NCI-H2196 (cell line): ENCODE data around the gene BICC1.

ENCODE experiments used
- DNase-seq: peaks from one replicate; lab custom pipeline; 2025; ENCODE audit not compliant: unreplicated experiment; lab: John Stamatoyannopoulos, UW

BICC1 gene

DNA sequence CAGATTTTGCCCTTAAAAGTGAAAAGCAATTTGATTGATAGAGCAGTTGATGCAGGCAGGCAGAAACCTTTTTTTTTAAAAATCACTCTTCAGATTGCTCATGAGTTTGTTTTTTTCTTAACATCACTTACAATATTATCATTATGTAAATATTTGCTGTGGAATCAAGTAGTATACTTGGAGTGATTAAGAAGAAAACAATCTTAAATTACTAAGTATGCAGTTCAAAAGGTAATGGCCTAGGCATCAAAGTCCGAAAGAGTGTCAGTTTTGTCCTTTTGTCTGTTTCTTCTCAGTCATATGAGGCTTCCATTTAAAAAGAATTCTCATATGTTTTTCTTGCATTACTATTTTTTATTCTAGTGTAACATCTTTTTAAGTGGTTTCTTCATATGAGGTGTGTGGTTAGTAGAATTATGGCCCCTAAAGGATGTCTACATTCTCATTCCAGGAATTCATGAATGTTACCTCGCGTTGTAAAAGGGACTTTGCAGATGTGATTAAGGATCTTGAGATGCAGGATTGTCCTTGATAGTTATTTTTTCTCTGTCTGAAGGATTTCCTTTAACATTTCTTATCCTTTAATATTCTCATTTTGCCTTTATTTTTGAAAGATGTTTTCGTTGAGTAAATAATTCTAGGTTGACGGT, 44.0 kb downstream of the BICC1 start:
- DNase-seq = no peak

DNA sequence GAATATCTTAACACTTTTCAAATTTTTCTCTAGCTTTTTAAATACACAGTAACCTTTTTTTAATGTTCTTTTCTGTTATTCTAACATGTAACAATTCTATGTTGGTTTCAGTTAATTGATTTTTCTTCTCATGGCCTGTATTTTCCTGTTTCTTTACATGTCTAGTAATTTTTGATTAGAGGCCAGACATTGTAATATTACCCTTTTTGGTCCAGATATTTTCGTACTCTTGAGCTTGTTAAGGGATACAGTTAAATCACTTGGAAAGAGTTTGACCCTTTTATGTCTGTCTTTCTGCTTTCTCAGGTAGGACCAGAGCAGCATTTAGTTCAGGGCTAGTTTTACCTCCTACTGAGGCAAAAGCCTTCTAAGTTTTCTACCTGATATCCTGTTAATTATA, 45.0 kb downstream of the BICC1 start:
- no peak for DNase-seq

DNA sequence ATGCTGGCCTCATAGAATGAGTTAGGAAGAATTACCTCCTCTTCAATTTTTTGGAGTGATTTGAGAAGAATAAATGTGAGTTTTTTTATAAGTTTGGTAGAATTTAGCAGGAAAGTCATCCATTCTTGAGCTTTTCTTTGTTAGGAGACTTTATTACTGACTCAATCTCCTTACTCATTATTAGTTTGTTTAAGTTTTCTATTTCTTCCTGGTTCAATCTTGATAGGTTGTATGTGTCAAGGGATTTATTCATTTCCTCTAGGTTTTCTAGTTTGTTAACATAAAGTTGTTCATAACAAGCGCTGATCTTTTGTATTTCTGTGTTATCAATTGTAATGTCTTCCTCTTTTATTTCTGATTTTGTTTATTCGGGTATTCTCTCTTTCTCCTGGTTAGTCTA, 47.4 kb downstream of the BICC1 start:
- no peak for DNase-seq

DNA sequence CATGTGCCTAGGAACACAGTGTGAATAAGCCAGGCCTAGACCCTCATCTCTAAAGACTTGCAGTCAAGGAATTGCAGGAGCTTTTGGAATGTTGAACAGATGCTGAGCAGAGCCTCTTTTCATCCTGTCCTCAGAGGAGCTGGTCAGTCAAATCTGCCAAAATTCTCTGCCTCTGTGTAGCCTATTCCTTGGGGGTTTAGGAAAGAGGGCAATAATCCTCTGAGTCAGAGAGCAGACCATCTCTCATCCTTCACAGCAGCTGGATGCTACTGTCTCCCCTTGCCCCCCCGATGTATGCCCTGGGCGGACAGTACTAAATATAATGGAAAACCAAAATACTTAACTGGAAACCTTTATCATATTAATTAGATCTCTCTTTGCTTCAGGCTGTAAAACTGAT, 52.6 kb downstream of the BICC1 start:
- DNase-seq = no peak

DNA sequence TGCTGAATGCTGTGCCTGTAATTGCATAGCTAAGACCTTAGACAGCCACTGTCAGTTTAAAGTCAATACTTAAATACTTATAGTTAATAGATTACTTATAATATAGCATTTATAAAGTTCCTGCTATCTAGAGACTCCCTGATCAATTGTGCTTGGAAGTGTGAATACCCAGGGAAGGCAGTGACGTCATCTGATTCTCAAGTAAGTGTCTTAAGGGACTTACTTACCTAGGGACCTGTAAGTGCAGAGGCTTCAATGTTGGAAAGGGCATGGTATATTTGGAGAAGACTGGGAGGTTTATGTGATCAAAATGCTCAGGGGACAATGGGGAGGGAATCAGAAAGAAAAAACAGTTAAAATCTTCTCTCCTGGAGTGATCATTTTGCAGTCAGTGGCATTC, 55.0 kb downstream of the BICC1 start:
- no peak for DNase-seq

DNA sequence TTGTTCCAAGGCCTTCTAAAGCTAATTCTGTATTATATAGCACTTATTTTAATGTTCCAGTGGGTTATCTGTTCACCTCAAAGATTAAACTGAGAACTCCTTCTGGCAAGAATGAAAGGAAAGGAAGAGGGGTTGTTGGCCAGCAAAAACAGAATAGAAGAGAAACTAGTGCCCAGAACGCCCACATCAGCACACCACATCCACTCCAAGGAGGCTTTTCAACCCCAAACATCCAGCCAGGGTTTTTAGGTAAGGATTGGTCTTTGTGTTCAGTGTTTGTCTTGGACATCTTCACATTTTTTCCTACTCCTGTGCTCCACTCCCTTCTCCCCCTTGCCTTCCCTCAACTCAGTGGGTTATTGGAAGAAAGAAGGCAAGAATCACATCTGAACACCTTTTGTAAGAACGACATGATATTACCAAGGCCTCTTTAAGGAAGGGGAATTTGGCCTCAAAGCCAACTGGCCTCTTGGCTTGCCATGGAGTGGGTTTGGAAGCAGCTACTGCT, 55.8 kb downstream of the BICC1 start:
- no peak for DNase-seq

DNA sequence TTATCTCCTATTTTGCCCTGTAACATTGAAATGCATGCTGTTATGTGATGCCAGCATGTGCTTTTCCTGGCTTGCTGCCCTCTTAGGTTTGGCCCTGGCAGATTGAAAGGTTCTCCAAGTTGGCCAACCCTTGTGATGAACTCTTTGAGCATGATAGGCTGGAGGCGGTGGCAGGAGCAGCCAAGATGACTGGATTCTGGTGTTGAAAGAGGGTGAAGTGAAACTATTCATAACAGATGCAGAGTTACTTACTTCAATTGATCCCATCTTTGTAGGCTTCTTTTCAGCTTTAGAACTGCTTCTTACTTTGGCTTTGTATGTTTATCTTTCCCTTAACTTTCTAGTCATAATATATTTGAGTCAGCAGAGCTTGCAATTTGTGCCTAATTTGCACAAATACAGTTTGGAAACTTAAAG, 57.6 kb downstream of the BICC1 start:
- DNase-seq = no peak

DNA sequence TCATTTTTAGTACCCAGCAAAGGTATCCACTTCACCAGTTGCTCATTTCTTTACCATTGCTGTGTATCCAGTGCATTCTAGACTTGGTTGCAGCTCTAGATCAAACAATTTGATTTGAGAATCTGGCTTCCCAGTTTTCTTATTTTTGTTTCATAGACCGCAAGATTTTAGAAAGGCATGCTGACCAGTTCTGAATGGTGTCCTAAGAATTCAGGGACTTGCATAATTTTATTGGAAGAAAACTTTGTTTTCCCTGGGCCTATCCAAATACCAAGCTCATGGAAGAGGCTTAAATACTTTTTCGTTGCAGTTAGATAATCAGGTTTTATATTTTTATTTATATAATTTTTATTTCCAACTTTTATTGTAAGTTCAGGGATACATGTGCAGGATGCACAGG, 58.3 kb downstream of the BICC1 start:
- no peak for DNase-seq

DNA sequence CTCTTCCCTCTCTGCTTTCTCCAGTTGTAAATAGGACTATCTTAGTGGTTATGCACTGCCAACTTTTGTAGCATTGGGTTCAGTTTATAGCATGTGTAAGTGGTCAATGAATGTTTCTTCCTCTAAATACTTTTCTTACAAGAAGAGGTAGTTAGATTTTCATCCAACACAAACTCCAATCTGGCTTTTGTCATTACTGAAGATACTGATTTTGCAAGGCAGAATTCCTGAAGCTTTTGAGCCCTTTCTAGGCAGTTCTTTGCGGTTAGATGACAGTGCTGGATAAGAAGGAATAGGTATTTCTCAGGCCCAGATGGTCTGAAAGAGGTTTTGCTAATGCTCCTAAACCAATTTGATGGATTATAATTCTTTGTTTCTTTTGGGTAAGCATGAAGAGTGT, 60.5 kb downstream of the BICC1 start:
- DNase-seq = no peak

DNA sequence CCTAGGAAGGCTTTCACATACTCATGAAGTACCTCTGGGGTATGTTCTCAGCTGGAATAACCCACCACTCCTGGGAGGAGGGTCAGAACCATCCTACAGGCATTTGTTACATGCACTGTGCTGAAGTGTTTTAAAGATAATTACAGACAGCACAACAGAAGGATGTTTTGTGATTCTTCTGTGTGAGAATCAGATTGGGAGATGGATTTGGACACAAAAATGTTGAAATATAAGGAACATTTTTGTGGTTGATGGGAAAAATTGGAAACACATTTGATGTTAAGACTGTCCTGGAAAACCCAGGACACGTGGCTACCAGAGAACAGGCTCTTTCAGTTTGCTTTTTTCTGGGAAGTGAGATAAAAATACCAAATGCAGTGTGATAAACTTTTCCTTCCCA, 61.4 kb downstream of the BICC1 start:
- DNase-seq = no peak

DNA sequence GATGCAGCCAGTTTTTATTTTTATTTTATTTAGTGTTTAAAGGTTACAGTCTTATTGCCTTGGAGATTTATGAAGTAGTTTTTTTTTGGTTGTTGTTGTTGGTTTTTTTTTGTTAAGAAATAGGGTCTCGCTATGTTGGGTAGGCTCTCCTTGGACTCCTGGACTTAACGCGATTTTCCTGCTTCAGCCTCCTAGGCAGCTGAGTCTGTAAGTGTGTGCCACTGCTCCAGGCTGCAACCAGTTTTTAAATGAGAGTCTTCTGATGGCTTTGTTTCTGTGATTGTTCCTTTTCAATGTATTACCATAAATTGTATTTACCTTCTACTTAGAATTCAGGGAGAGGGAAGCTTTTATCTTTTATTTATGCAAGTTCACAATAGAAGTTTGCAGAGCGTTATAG, 62.8 kb downstream of the BICC1 start:
- DNase-seq = no peak

DNA sequence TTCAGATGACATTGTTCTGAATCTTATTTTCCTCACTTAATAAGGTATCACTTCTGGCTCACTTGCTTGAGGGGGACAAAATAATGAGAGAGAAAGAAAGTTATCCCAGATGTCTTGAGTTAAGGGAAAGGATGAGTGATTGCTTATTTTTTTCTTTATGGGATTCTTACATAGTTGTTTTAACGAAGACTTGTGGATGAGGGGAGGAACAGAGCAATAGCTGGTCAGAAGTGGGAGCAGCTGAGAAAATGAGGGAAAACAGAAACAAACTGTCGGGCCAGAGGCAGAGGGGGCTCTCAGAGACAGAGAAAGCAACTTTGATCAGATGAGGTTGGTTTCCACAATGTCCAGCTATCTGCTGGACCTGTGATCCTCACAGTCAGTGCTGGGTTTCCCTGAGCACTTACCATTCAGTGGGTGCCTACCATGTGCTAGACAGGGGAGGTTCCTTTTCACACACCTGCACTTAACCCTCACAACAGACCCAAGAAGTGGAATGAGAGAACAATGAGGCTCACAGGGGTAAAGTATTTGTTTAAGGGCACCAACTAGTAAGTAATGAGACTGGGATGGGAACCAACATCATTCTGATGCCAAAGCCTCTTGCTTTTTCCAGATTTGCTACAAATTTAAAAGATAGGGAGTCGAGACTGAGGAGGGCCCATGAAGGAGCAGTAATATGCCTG, 64.2 kb downstream of the BICC1 start:
- DNase-seq = no peak

DNA sequence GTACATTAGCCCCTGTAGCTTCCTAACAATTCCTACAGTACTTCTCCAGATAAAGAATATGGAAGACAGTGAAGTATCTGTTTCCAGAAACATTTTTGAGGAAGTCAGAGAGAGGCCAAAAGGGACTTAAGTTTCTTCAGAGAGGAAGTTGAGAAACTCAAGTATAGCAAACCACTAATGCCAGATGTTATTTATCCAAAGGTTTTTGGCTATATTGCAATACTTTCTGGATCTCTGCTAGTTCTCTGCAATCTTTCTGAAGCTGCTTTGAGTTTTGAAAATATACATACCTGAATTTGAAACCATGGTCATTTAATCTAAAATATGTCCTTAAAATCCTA, 64.7 kb downstream of the BICC1 start:
- no peak for DNase-seq

DNA sequence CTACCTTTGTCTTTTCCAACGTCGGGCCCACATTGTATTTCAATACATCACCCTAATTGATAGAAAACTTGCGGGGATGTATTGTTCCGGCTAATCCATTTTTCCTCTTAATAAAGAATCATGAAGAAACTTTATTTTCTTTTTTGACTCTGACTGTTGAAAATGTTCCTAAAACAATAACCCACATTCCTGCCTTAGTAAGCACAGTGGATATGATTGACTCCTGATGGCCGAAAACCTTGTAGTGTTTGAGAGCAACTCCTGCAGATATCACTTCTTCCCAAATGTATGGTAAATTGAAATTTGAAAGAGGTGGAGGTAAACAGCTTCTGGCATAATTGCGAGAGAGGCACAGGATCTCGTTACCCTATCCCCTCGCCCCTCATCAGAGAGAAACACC, 65.7 kb downstream of the BICC1 start:
- no peak for DNase-seq

DNA sequence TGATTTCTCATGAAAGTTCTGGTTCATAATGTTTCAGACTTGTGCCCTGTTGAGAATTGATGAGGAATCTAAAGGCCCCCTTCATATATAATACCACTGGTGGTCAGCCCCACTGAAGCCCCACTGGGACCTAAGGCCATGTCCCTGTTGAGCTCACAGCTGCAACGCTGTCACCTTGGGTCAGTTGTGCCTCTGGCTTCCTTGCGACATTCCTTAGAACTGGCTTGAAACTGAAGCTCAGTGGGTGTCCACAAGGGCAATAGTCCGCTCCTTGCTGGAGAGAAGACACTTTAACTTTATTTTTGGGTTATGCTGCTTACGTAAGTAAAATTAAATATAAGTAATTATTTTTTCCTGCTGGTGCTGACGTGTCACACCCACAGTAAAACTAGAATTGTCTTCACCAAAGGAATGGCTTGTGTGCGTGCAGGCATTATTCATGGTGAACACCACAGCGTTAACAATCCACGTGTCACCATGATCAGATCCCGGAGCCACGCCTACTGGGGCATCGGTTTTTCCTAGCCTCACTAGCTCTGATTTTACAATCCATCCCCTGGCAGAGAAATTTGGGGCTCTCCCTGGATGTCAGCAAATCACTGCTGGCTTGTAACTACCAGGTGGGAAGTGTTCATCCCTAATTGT, 66.5 kb downstream of the BICC1 start:
- DNase-seq = no peak

DNA sequence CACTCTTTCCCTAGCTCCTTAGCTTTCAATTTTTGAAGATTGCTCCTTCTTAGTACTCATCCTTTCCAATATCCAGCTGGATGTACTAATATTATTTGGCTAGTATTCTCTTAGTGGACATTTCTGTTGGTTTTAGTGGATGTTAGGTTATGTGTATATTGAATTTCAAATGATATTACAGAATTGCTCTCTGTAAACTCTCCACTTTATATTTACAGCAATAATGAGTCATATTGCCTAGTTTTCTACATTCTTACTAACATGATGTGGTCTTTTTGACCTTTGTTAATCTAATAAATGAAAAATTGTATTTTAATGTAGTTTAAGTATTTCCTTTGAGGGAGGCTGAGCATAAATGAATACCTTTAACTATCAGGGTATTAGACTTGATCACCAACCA, 69.4 kb downstream of the BICC1 start:
- DNase-seq = no peak

DNA sequence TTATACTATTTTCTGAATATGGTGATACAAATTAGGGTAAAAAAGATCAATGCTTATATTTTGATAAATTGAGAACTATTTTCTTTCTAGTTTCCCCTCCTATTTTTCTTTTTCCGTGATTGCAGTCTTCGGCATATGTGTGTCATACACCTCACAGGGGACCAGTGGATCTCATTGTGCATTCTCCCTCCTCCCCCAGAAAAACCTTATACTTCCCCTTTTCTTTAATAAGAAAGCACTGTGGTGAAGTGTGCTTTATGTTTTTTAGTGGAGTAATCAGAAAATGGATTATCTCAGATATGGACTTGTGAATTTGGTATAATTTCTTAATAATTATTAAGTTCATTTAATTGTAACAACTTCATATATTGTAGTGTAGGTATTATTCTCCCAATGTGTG, 72.8 kb downstream of the BICC1 start:
- DNase-seq = no peak

DNA sequence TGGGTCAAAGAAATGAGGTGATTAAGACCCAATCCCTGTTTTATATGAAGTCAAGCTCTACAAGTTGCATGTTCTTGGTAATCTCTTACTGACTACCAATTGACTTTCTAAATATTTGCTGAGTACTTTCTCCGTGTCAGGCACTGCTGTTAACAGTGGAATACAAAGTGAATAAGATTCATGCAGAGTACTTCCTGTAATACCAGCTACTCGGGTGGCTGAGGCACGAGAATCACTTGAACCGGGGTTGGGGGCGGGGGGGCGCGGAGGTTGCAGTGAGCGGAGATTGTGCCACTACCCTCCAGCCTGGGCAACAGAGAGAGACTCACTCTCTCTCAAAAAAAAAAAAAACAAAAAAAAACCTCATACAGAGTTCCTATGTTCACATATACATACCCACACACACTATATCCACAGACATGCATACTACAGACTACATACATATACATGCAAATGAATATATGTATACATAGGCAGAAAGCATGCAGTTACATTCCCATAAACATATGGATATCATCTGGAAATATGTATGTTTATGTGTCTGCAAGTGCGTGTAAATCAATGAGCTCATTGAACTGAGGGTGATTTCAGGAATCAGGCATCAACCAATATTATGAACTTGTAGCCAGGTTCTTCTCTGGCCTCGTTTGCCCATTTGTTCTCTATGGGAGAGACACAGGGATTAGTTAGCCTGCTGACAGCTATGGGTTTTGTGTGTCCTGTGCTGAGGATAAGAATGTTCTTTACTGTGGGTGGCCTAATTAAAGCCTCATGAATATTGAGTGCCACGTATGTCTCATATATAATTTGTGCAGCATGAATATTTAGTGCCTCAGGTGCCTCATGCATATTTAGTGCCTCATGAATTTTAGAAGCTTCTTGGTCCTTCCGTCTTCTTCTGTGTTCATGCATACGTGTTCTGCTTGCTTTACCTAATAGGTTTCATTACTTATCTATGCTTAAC, 73.9 kb downstream of the BICC1 start:
- DNase-seq = no peak

DNA sequence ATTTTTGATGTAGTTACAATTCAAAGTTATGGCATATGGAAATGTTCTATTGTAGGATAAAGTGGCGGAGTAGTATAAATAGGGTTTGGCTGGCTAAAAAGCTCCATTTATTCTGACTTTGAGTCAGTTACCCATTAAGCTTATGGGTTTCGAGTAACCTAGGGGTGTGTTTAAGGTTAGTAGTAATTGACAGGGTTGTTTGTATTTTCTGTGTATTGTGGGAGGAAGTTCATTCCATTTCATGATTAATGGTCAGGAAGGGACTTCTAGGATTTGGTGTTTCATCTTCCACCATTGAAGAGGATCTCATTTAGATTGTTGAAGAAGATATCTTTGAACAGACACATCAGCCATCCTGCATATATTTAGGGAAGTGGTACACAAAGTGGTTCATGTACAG, 75.0 kb downstream of the BICC1 start:
- no peak for DNase-seq

DNA sequence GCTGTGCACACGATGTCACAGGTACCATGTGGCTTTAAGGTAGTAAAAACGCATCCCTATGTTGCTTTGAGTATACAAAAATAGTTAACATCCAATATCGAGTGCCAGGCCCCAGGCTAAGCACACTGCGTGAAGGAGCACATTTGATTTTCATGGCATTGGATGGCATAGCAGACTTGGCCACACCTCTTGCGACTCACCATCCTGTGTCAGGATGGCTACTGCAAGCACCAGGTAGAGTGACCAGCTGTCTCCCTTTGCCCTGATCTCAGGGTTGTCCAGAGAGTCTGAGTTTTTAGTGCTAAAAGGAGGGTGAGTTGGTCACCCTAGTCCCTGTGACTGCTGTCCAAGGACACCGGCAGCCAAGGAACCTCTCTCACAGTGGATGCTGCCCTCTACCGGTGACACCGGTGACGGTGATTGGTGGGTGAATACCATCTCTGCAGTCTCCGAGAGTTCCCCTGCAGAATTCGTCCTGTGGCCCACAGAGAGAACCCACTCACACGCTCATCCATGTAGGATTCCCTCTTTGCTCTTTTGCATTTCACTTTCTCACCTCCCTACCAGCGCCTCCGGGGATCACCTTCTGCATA, 76.1 kb downstream of the BICC1 start:
- DNase-seq = no peak
